Gastrocnemius medialis (tissue), 4 donors: ENCODE data around the gene ITPKC.

Experiments
- CTCF ChIP-seq, 5 experiments: fragments of 450-650 bp in 3 of 5; fragments of 200-600 bp in 2 of 5; sonication (generic) in 2 of 5; IDR thresholded peaks in 4 of 5; conservative IDR thresholded peaks in 1 of 5; 1 replicate in 4 of 5; 2 replicates in 1 of 5; pipeline ENCODE4 v1.5.1; 2016 to 2019; ENCODE audit warnings: antibody characterized with exemption in 5 of 5, mild to moderate bottlenecking in 3 of 5, moderate library complexity in 3 of 5
- POLR2A ChIP-seq, 2 donors: fragments of 450-650 bp; IDR thresholded peaks; one replicate each; pipeline ENCODE4 v1.6.1; 2017; ENCODE audit warnings: antibody characterized with exemption in 2 of 2, mild to moderate bottlenecking in 2 of 2, moderate library complexity in 2 of 2

- no peak for TF ChIP-seq CTCF (IDR thresholded peaks at IDR 0.05 in 4 of 5, conservative IDR thresholded peaks at IDR 0.05 in 1 of 5)
- TF ChIP-seq POLR2A (IDR thresholded peaks at IDR 0.05): no peak
These were observed 45.5 kb upstream of the ITPKC start for GRCh38 chr19:40671404-40671803.
